NCI-H524 (cell line): ENCODE measurements around the gene MKI67.
"Not testable (repeated sequence)": the region's sequence is repeated elsewhere in the genome, so short reads cannot be mapped to it uniquely, and the experiment has no call there.

Experiments
- DNase-seq, 2 experiments: peaks; one replicate each; lab custom pipeline; 2025; lab: John Stamatoyannopoulos, UW

The MKI67 gene

GRCh38 chr10:128110339-128110738 lies 15.9 kb downstream of the MKI67 start:
- DNase-seq: no peak

- no peak for DNase-seq
Observed at GRCh38 chr10:128109707-128110106, 16.5 kb downstream of the MKI67 start.

- DNase-seq: no peak
Observed at GRCh38 chr10:128105383-128105782, 20.8 kb downstream of the MKI67 start.

- no peak for DNase-seq
Observed at GRCh38 chr10:128103229-128103714, 23.0 kb downstream of the MKI67 start.

- no peak for DNase-seq
Observed at GRCh38 chr10:128102480-128103228, 23.6 kb downstream of the MKI67 start.

- DNase-seq: no peak
Observed at GRCh38 chr10:128101901-128102300, 24.3 kb downstream of the MKI67 start.

GRCh38 chr10:128099901-128100300 lies 26.3 kb downstream of the MKI67 start:
- no peak for DNase-seq

GRCh38 chr10:128098631-128099030 lies 27.6 kb downstream of the MKI67 start:
- no peak for DNase-seq

- no peak for DNase-seq
Observed at GRCh38 chr10:128097783-128098182, 28.4 kb downstream of the MKI67 start.

GRCh38 chr10:128096486-128097199 lies 29.6 kb downstream of the MKI67 start:
- DNase-seq: no peak

- DNase-seq: no peak
Observed at GRCh38 chr10:128095753-128096469, 30.3 kb downstream of the MKI67 start.

- DNase-seq: no peak
Observed at GRCh38 chr10:128095027-128095752, 31.0 kb downstream of the MKI67 start.

GRCh38 chr10:128094596-128094995 lies 31.6 kb downstream of the MKI67 start:
- DNase-seq: not testable (repeated sequence)

GRCh38 chr10:128092454-128092853 lies 33.8 kb downstream of the MKI67 start:
- no peak for DNase-seq

- DNase-seq: no peak
Observed at GRCh38 chr10:128091636-128092210, 34.5 kb downstream of the MKI67 start.

- peak; percentile 11 to 52 for DNase-seq
Observed at GRCh38 chr10:128087884-128088709, 38.1 kb downstream of the MKI67 start.

GRCh38 chr10:128087146-128087883 lies 38.9 kb downstream of the MKI67 start:
- no peak for DNase-seq

GRCh38 chr10:128086003-128086863 lies 40.0 kb downstream of the MKI67 start:
- peak; percentile 39 to 63 for DNase-seq

GRCh38 chr10:128084991-128085390 lies 41.2 kb downstream of the MKI67 start:
- DNase-seq: no peak
